K562 (cell line): Measurements from ENCODE around the gene WASL. TPM values are rescaled to one million over a fixed set of nuclear protein-coding genes. Genes with fewer than 3 reads are reported as not detected.
A peak's percentile ranks its signal among the peaks of the same experiment; 100 is the strongest.

ENCODE experiments used
- RBFOX2 ChIP-seq: fragments of 200-400 bp; formaldehyde crosslinking; IDR thresholded peaks from 2 replicates; pipeline ENCODE4 v1.6.1; 2017; ENCODE audit warnings: low read depth, mild to moderate bottlenecking, low read length, moderate library complexity
- polyA plus RNA-seq, 8 experiments: library from polyadenylated mRNA; depleted of rRNA in 4 of 8; stranded (reverse) in 5 of 8; unstranded in 3 of 8; fragments of >200 nt; fragmentation: Nextera tagmentation in 2 of 8; fragmentation: Illumina TruSeq in 1 of 8; extraction: Ambion mirVana in 2 of 8; extraction: Trizol in 1 of 8; gene quantifications; 2 replicates each; pipeline versions ENCODE4 v1.2.1 to v1.2.3, GENCODE V29; 2011 to 2014; ENCODE audit warnings: inconsistent platforms in 1 of 8, missing spikeins in 1 of 8
- total RNA-seq, 7 experiments: library from RNA; depleted of rRNA in 6 of 7; stranded (reverse); fragments of >200 nt in 6 of 7; fragmentation: Illumina TruSeq in 2 of 7; extraction: Trizol in 2 of 7; gene quantifications; 2 replicates each; pipeline versions ENCODE4 v1.2.1 to v1.2.3, GENCODE V29; 2011 to 2021; ENCODE audit warnings: low replicate concordance in 1 of 7
- TF ChIP-seq, protein P1 (sequence below), 2 experiments: fragments of 450-650 bp in 1 of 2; sonication (generic) in 1 of 2; formaldehyde crosslinking in 1 of 2; IDR thresholded peaks; 2 replicates each; pipeline versions ENCODE4 v1.7.1 to v1.9.0; 2016 to 2022; ENCODE audit warnings: inconsistent platforms in 1 of 2, mild to moderate bottlenecking in 1 of 2, missing genetic modification reagents in 1 of 2

WASL gene
- total and polyA plus RNA-seq, 9 of the 15 experiments (the other 6 are each of a cell fraction or from before 2014, with no cell fraction given), result 3.2 to 13.9 (median 8.3) TPM

DNA sequence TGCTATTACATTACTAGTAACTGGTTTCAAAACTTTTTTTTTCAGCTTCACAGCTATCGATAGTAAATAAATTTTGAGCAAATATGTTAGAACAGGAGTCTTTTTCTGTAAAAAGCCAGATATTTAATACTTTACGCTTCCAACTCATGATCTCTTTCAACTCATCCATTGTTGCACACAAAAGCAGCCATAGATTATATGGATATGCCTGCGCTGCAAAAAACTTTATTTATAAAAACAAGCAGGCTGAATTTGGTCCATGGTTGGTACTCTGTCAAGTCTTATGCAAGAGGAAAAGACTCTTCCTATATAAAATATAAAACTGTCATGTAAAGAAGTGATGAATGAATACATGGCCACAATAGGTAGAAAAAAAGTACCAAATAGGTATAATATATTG lies 31.1 kb downstream of the WASL start (continued):
- TF ChIP-seq, protein P1, sequence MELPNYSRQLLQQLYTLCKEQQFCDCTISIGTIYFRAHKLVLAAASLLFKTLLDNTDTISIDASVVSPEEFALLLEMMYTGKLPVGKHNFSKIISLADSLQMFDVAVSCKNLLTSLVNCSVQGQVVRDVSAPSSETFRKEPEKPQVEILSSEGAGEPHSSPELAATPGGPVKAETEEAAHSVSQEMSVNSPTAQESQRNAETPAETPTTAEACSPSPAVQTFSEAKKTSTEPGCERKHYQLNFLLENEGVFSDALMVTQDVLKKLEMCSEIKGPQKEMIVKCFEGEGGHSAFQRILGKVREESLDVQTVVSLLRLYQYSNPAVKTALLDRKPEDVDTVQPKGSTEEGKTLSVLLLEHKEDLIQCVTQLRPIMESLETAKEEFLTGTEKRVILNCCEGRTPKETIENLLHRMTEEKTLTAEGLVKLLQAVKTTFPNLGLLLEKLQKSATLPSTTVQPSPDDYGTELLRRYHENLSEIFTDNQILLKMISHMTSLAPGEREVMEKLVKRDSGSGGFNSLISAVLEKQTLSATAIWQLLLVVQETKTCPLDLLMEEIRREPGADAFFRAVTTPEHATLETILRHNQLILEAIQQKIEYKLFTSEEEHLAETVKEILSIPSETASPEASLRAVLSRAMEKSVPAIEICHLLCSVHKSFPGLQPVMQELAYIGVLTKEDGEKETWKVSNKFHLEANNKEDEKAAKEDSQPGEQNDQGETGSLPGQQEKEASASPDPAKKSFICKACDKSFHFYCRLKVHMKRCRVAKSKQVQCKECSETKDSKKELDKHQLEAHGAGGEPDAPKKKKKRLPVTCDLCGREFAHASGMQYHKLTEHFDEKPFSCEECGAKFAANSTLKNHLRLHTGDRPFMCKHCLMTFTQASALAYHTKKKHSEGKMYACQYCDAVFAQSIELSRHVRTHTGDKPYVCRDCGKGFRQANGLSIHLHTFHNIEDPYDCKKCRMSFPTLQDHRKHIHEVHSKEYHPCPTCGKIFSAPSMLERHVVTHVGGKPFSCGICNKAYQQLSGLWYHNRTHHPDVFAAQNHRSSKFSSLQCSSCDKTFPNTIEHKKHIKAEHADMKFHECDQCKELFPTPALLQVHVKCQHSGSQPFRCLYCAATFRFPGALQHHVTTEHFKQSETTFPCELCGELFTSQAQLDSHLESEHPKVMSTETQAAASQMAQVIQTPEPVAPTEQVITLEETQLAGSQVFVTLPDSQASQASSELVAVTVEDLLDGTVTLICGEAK (IDR thresholded peaks at IDR 0.05), result peak; percentile 90
- TF ChIP-seq, protein P1 (CRISPR knock-in tag; IDR thresholded peaks at IDR 0.05), result peak; percentile 60; the same call in 1 of the 2 replicates
- no peak for TF ChIP-seq RBFOX2
